HL-60 (cell line): ENCODE data around the gene CNIH3.

Source experiments
- CTCF ChIP-seq: IDR thresholded peaks from one replicate; pipeline ENCODE4 v1.5.1; 2011; ENCODE audit warnings: low read length, control low read depth, inconsistent platforms; ENCODE audit not compliant: insufficient read depth
- SPI1 ChIP-seq: IDR thresholded peaks from 2 replicates; pipeline ENCODE4 v1.6.1; 2012; ENCODE audit warnings: low read depth, mild to moderate bottlenecking, borderline replicate concordance

DNA sequence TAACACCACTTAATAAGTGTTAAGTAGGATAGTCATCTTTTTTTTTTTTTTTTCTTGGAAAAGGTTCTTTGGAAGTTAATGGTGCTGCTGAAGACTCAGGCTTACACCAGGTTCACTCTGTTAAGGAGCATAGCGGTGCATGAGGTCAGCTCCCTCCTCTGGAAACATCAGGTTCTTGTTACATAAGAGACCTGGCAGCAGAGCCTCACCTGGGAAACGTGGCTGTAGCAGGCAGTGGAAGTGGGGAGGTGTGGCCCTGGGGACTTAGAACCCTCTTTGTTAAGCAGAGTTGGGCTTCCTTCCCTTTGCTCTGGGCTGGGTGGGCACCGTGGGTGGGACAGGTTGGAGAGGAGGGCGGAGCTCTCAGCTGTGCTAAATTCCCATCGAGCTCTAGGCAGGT lies 104.1 kb downstream of the CNIH3 start:
- no peak for TF ChIP-seq CTCF
- no peak for TF ChIP-seq SPI1
